GM23338 (cell line): ENCODE results near the gene OPRD1. TPM values are rescaled to one million over a fixed set of nuclear protein-coding genes. Genes with fewer than 3 reads are reported as not detected.

Experiments used
- ATAC-seq: fragments of 200-7000 bp; cut with Tn5 transposase; 3 replicates; pipeline ENCODE4 v1.9.1; 2020
- DNase-seq: peaks from one replicate; pipeline ENCODE4 v3.0.0-alpha.2; 2015; ENCODE audit warnings: low spot score
- H2AFZ ChIP-seq: fragments of 200-600 bp; sonication (generic); 2 replicates; pipeline ENCODE4 v1.8.0; 2016; ENCODE audit warnings: antibody characterized with exemption, mild to moderate bottlenecking, moderate library complexity
- H3F3A ChIP-seq: fragments of 200-600 bp; sonication (generic); replicated peaks from 2 replicates; pipeline ENCODE4 v1.8.0; 2017; ENCODE audit warnings: antibody characterized with exemption, mixed run types, low read depth
- H3K27ac ChIP-seq: fragments of 200-600 bp; sonication (generic); 2 replicates; pipeline ENCODE4 v1.6.1; 2016; ENCODE audit warnings: low read depth
- H3K27me3 ChIP-seq: fragments of 200-600 bp; sonication (generic); 2 replicates; pipeline ENCODE4 v1.8.0; 2016; ENCODE audit warnings: mild to moderate bottlenecking, mixed run types, moderate library complexity; ENCODE audit not compliant: insufficient read depth
- H3K36me3 ChIP-seq: fragments of 200-600 bp; sonication (generic); 2 replicates; pipeline ENCODE4 v1.8.0; 2016; ENCODE audit warnings: mild to moderate bottlenecking; ENCODE audit not compliant: insufficient read depth
- H3K4me1 ChIP-seq: fragments of 200-600 bp; sonication (generic); 2 replicates; pipeline ENCODE4 v1.8.0; 2016; ENCODE audit warnings: mild to moderate bottlenecking, moderate library complexity; ENCODE audit not compliant: insufficient read depth
- H3K4me2 ChIP-seq: fragments of 200-600 bp; sonication (generic); 2 replicates; pipeline ENCODE4 v1.7.1; 2017; ENCODE audit warnings: mixed run types
- H3K4me3 ChIP-seq: fragments of 200-600 bp; sonication (generic); 2 replicates; pipeline ENCODE4 v1.6.1; 2016; ENCODE audit warnings: mixed run types
- H3K79me2 ChIP-seq: fragments of 200-600 bp; sonication (generic); replicated peaks from 2 replicates; pipeline ENCODE4 v1.8.0; 2017; ENCODE audit warnings: mild to moderate bottlenecking; ENCODE audit not compliant: insufficient read depth
- H3K9me2 ChIP-seq: fragments of 200-600 bp; sonication (generic); 2 replicates; pipeline ENCODE4 v1.8.0; 2017; ENCODE audit not compliant: insufficient read depth
- H4K20me1 ChIP-seq: fragments of 200-600 bp; sonication (generic); replicated peaks from 2 replicates; pipeline ENCODE4 v1.8.0; 2017; ENCODE audit warnings: mild to moderate bottlenecking; ENCODE audit not compliant: insufficient read depth
- H3K27ac Mint-ChIP-seq: 2 replicates; pipeline ENCODE4 v1.8.0; 2020; ENCODE audit warnings: inconsistent platforms, mild to moderate bottlenecking, moderate library complexity, mixed read lengths
- H3K27me3 Mint-ChIP-seq: 3 replicates; pipeline ENCODE4 v1.8.0; 2022; ENCODE audit warnings: low read depth, mild to moderate bottlenecking, moderate library complexity, mixed read lengths, inconsistent platforms; ENCODE audit not compliant: insufficient read depth, poor library complexity
- H3K36me3 Mint-ChIP-seq: 3 replicates; pipeline ENCODE4 v1.8.0; 2021; ENCODE audit warnings: low read depth, mild to moderate bottlenecking, inconsistent platforms, moderate library complexity, mixed read lengths
- H3K4me1 Mint-ChIP-seq: 3 replicates; pipeline ENCODE4 v1.8.0; 2020; ENCODE audit warnings: mild to moderate bottlenecking, inconsistent platforms, mixed read lengths
- H3K4me3 Mint-ChIP-seq: 3 replicates; pipeline ENCODE4 v1.8.0; 2021; ENCODE audit warnings: moderate library complexity, mild to moderate bottlenecking, inconsistent platforms, mixed read lengths
- H3K9me3 Mint-ChIP-seq: 3 replicates; pipeline ENCODE4 v1.8.0; 2020; ENCODE audit warnings: moderate library complexity, mild to moderate bottlenecking, inconsistent platforms, mixed read lengths
- EZH2 ChIP-seq: fragments of 200-600 bp; sonication (generic); IDR thresholded peaks from one replicate; pipeline ENCODE4 v1.8.0; 2017; ENCODE audit warnings: antibody characterized with exemption, mild to moderate bottlenecking, low read depth; ENCODE audit not compliant: unreplicated experiment
- JUNB ChIP-seq: IDR thresholded peaks from one replicate; pipeline ENCODE4 v1.6.1; 2016; ENCODE audit warnings: antibody characterized with exemption; ENCODE audit not compliant: unreplicated experiment
- POLR2AphosphoS5 ChIP-seq: IDR thresholded peaks from 2 replicates; pipeline ENCODE4 v1.6.1; 2016; ENCODE audit warnings: antibody characterized with exemption, low read depth
- REST ChIP-seq: IDR thresholded peaks from one replicate; pipeline ENCODE4 v1.6.1; 2018; ENCODE audit warnings: antibody characterized with exemption; ENCODE audit not compliant: unreplicated experiment
- STAT1 ChIP-seq: IDR thresholded peaks from one replicate; pipeline ENCODE4 v1.6.1; 2016; ENCODE audit warnings: antibody characterized with exemption; ENCODE audit not compliant: unreplicated experiment
- polyA plus RNA-seq: library from polyadenylated mRNA; unstranded; fragments of >200 nt; fragmentation: Nextera tagmentation; extraction: Ambion mirVana; gene quantifications from 2 replicates; pipeline ENCODE4 v1.2.1, GENCODE V29; 2016
- total RNA-seq: library from RNA; depleted of rRNA; stranded (reverse); fragments of >200 nt; shearing (Covaris generic); gene quantifications from 2 replicates; pipeline ENCODE4 v1.2.3, GENCODE V29; 2014
- TF ChIP-seq, protein P1 (sequence below), 2 experiments: fragments of 200-600 bp in 1 of 2; sonication (generic) in 1 of 2; conservative IDR thresholded peaks; 2 replicates each; pipeline versions ENCODE4 v1.5.1 to v1.6.1; 2016 to 2017; ENCODE audit warnings: antibody characterized with exemption in 2 of 2, low read depth in 2 of 2, mild to moderate bottlenecking in 2 of 2, moderate library complexity in 1 of 2
- TF ChIP-seq, protein P2 (sequence below): IDR thresholded peaks from 2 replicates; pipeline ENCODE4 v1.6.1; 2016; ENCODE audit warnings: antibody characterized with exemption

Gene OPRD1
- total and polyA plus RNA-seq, 2 experiments from 2014 or later: 0.55 to 2.3 TPM

GRCh38 chr1:28855046-28855445 lies 43.1 kb downstream of the OPRD1 start (continued):
- TF ChIP-seq, protein P1, sequence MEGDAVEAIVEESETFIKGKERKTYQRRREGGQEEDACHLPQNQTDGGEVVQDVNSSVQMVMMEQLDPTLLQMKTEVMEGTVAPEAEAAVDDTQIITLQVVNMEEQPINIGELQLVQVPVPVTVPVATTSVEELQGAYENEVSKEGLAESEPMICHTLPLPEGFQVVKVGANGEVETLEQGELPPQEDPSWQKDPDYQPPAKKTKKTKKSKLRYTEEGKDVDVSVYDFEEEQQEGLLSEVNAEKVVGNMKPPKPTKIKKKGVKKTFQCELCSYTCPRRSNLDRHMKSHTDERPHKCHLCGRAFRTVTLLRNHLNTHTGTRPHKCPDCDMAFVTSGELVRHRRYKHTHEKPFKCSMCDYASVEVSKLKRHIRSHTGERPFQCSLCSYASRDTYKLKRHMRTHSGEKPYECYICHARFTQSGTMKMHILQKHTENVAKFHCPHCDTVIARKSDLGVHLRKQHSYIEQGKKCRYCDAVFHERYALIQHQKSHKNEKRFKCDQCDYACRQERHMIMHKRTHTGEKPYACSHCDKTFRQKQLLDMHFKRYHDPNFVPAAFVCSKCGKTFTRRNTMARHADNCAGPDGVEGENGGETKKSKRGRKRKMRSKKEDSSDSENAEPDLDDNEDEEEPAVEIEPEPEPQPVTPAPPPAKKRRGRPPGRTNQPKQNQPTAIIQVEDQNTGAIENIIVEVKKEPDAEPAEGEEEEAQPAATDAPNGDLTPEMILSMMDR (conservative IDR thresholded peaks at IDR 0.05; ENCODE audit: low read depth in 2 of 2): no peak
- TF ChIP-seq POLR2AphosphoS5 (no peak), STAT1 (no peak), JUNB (no peak), REST (no peak)

GRCh38 chr1:28855469-28855951 lies 43.5 kb downstream of the OPRD1 start:
- Histone ChIP-seq H3K4me3 (no peak overlapping the region), H3K27ac (no peak overlapping the region), H4K20me1 (0 out of 2 replicates have a peak, but pooled peaks cover 2% of the 10 kb centered on the region), H3F3A (no peaks in the 10 kb centered on the region), H3K4me2 (no peak overlapping the region), H3K36me3 (no peaks in the 10 kb centered on the region), H3K9me2 (no peaks in the 10 kb centered on the region), H3K79me2 (no peaks in the 10 kb centered on the region), H3K4me1 (no peaks in the 10 kb centered on the region), H2AFZ (no peak overlapping the region), H3K27me3 (no peaks in the 10 kb centered on the region)
- Mint-ChIP-seq H3K27me3 (no peaks in the 10 kb centered on the region), H3K4me3 (no peak overlapping the region), H3K9me3 (no peaks in the 10 kb centered on the region), H3K36me3 (no peaks in the 10 kb centered on the region), H3K4me1 (peaks cover 11% of the 10 kb centered on the region; the same call in 2 of the 3 replicates), H3K27ac (no peak overlapping the region)
- TF ChIP-seq JUNB: no peak
- no peak for TF ChIP-seq EZH2
- TF ChIP-seq, protein P2, sequence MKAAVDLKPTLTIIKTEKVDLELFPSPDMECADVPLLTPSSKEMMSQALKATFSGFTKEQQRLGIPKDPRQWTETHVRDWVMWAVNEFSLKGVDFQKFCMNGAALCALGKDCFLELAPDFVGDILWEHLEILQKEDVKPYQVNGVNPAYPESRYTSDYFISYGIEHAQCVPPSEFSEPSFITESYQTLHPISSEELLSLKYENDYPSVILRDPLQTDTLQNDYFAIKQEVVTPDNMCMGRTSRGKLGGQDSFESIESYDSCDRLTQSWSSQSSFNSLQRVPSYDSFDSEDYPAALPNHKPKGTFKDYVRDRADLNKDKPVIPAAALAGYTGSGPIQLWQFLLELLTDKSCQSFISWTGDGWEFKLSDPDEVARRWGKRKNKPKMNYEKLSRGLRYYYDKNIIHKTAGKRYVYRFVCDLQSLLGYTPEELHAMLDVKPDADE: no peak
- TF ChIP-seq, protein P1 (conservative IDR thresholded peaks at IDR 0.05; ENCODE audit: low read depth in 2 of 2): no peak
- no peak for DNase-seq
- ATAC-seq: peak; percentile 71
